Skin of body (tissue), 2 donors: Measurements from ENCODE around the gene CCP110. TPM values are rescaled to one million over a fixed set of nuclear protein-coding genes. Genes with fewer than 3 reads are reported as not detected.
A peak's percentile ranks its signal among the peaks of the same experiment; 100 is the strongest.

ENCODE experiments used
- DNase-seq: peaks from one replicate; lab custom pipeline; 2025; lab: John Stamatoyannopoulos, UW
- total RNA-seq: library from RNA; depleted of rRNA; stranded (reverse); fragments of >200 nt; gene quantifications from one replicate; pipeline ENCODE4 v1.2.3, GENCODE V29; 2014

CCP110 gene
- total RNA-seq, 1 donor from 2014 or later = 31.8 TPM

- DNase-seq = no peak
Observed at GRCh38 chr16:19598805-19599510, 75.2 kb downstream of the CCP110 start.

GRCh38 chr16:19599968-19600716 is 76.4 kb downstream of the CCP110 start:
- DNase-seq = no peak

GRCh38 chr16:19601083-19601976 is 77.6 kb downstream of the CCP110 start:
- DNase-seq = peak; percentile 21

Other genes starting within 250 kb of the CCP110 start
- gene CLEC19A, start 238.2 kb upstream of the CCP110 start, total RNA-seq = not detected
- 1.2 TPM for gene TMC5, start 106.1 kb upstream of the CCP110 start, total RNA-seq
- gene GDE1, start 1.8 kb upstream of the CCP110 start, total RNA-seq = 32.6 TPM
- 34.4 TPM for gene VPS35L, start 31.8 kb downstream of the CCP110 start, total RNA-seq
- 10.9 TPM for gene KNOP1, start 194.3 kb downstream of the CCP110 start, total RNA-seq
- 11.4 TPM for gene IQCK, start 194.3 kb downstream of the CCP110 start, total RNA-seq